GM19351 (cell line): ENCODE data around the gene AMMECR1.
"Not testable (repeated sequence)": the region's sequence is repeated elsewhere in the genome, so short reads cannot be mapped to it uniquely, and the experiment has no call there.

ENCODE experiments used
- ATAC-seq: cut with Tn5 transposase; IDR thresholded peaks from one replicate; pipeline ENCODE4 v1.9.1; 2021; ENCODE audit warnings: mild to moderate bottlenecking, moderate library complexity; ENCODE audit not compliant: unreplicated experiment

The AMMECR1 gene

DNA sequence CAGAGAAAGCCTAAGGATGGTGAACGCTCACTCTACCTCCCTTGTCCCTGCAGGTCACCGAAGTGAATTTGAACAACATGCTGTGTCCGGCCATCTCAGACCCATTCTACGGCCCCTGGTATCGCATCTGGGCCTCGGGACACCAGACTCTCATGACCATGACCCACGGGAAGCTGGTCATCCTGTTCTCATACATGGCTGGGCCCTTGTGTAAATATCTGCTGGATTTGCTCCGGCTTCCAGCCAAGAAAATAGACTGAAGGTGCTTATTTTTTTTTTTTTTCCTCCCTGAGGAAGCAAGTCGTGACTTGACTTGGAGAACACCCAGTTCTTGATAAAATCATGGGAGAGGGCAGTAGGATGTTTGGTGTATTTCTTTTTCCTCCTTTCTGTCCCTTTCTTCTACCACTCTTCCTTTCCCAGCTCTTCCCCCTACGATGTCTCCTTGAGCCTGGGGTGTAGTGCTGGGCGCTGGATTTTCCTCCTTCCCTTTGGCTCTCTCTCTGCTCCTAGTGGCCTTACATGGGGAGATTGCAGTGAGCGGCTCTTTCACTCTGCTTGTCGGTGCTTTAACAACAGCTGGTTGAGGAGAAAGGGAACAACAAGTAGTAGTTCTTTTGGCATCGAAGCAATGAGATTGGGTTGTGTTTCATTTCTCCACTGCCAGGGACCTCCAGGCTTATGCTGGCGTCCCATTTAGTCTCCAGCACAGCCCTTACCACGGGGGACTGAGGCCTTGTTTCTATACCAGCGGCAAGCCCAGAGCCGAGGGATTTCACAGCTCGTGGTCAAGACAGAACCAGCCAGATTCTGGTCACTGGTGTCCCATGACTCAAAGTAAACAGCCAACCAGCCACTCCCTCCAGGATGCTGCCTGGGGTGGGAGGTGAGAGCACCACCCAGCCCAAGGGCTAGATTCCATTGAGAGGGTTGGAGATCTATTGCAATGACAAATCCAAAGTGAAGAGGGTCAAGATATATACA is 144.4 kb downstream of the AMMECR1 start:
- ATAC-seq: no peak

GRCh38 chrX:110172215-110172614 is 145.7 kb downstream of the AMMECR1 start:
- peak; percentile 97 for ATAC-seq

DNA sequence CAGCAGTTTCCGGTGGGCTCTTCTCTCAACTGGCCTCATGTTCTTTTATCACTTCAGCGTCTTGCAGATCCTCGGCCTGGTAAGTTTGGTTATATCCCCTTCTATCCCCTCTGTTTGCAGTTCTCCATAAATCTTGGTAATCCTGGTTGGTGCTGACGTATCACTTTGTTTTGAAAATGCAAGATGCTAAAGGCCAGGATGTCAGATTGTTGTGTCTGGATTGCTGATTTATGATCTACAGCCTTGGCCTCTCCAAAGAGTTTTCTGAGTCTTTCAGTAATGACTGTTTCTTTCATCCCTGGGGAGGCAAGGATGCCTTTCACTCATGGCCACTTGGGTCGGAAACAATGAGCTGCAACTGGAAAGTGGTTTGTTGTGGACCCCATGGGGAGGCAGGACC is 146.4 kb downstream of the AMMECR1 start:
- ATAC-seq: no peak

GRCh38 chrX:110170029-110170428 is 147.9 kb downstream of the AMMECR1 start:
- ATAC-seq: no peak

DNA sequence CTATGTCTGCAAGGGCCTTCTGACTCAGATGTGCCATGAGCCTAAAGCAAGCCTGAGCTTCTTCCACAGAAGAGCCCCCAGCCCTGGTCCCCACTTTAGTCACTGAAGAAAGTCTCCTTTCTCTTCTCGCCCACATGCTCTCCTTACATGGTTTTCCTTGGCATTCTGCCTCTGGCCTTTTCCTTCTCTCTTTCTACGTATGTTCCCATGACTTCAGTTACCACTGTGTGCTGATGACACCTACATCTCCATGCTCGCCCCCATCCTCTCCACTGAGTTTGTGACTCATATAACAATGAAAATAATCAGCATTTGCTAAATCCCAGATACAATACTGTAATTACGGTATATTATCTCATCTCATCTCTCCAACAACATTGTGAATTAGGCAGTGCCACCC is 149.3 kb downstream of the AMMECR1 start:
- ATAC-seq: no peak

DNA sequence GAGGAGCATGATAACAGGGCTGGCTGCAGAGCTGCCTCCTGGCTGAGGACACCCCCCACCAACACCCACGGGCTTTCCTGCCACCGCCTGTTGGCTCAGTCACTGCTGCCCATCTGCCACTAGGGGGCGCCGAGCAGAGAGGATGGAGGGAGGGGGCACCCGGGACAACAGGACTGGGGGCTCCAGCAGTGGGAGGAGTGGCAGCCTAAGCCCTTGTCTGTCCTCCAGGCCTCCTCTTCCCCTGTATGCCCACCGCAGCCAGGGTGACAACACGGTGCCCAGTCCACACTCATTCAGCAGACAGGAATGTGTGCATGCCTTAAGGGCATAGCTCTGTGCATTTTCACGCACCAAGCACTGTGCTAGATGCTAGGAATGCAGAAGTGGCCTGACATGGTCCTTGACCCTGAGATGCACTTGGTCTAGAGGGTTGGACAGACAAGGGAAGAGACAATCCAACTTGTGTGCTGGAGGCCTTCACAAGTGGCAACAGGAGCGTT is 149.9 kb downstream of the AMMECR1 start:
- ATAC-seq: peak; percentile 32

DNA sequence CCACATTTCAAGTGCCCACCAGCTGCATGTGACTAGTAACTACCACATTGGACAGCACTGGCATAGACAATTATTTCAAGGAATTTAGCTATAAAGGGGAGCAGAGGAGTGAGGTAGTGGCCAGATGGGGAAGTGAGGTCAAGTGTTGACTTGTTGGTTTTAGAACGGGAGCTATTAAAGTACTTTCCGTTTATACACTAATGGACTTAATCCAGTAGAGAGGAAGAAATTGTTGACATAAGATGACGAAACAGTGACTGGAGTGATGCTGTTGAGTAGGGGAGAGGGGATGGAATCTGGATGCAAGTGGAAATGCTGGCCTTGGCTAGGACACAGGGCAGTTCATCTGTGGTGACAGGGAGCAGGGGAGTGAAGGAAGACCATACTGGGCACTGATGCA is 154.4 kb downstream of the AMMECR1 start:
- no peak for ATAC-seq

- no peak for ATAC-seq
Measured at GRCh38 chrX:110162867-110163266, 155.0 kb downstream of the AMMECR1 start.

- ATAC-seq: no peak
Measured at GRCh38 chrX:110162131-110162530, 155.8 kb downstream of the AMMECR1 start.

GRCh38 chrX:110161361-110161686 is 156.6 kb downstream of the AMMECR1 start:
- no peak for ATAC-seq

DNA sequence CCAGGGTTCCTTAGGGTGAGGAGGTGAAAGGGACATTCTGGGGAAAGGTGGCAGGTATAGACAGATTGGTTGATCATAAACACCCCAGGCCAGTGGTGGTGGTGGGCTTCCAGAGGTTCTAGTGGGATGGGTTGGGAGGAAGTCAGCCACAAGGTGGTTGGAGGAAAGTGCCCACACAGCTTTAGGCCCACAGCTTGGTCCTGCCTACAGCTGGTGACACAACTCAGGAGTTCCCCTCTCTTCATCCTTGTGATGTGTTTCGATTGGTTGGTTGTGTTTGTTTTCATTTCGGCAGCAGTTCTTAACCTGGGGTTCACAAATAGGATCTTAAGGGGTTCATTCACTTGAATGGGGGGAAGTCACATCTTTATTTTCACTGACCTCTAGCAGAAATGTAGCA is 158.0 kb downstream of the AMMECR1 start:
- no peak for ATAC-seq

GRCh38 chrX:110159235-110159634 is 158.7 kb downstream of the AMMECR1 start:
- ATAC-seq: no peak

- no peak for ATAC-seq
Measured at GRCh38 chrX:110157444-110157843, 160.4 kb downstream of the AMMECR1 start.

- ATAC-seq: no peak
Measured at GRCh38 chrX:110156167-110156754, 161.6 kb downstream of the AMMECR1 start.

GRCh38 chrX:110155759-110156158 is 162.1 kb downstream of the AMMECR1 start:
- no peak for ATAC-seq

GRCh38 chrX:110154328-110154727 is 163.6 kb downstream of the AMMECR1 start:
- not testable (repeated sequence) for ATAC-seq

DNA sequence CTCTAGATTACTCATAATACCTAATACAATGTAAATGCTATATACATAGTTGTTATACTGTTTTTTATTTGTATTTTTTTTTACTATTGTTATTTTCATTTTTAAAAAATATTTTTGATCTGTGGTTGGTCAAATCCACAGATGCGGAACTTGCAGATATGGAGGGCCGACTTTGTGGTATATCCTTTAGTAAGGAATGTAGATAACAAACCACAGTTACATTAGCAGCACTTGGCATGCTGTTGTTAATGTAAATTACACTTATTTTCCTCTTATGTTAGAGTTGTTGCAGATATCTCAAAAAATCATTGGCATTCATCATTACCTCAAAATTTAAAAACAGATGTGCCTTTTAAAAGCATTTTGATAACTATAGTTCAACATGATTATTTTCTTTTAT is 164.0 kb downstream of the AMMECR1 start:
- ATAC-seq: no peak

- no peak for ATAC-seq
Measured at GRCh38 chrX:110153244-110153643, 164.6 kb downstream of the AMMECR1 start.

- ATAC-seq: peak; percentile 79
Measured at GRCh38 chrX:110146521-110146920, 171.4 kb downstream of the AMMECR1 start.

DNA sequence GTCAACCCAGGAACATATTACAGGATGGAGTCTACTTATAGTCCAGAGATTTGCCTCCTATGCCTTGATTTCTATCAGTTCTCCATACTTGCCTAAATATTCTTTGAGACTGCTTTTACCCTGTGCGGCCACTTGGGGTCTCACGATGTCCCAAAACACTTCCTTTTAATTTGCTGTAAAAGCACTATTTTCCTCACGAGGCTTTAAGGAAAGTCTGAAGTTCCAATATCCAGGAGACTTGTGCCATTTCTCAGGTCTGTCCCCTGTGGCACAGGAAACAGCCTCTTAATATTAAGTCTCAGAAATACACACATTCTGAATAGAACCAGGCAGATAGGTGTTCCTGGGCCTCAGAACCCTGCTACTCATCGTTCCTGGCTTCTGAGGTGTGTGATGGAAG is 172.0 kb downstream of the AMMECR1 start:
- ATAC-seq: peak; percentile 73

- ATAC-seq: no peak
Measured at GRCh38 chrX:110145311-110145710, 172.6 kb downstream of the AMMECR1 start.
